SIG-M5 (cell line): ENCODE data around the gene GOLGB1.
"Not testable (repeated sequence)": the region's sequence is repeated elsewhere in the genome, so short reads cannot be mapped to it uniquely, and the experiment has no call there.

ENCODE experiments used
- DNase-seq: peaks from one replicate; lab custom pipeline; 2025; lab: John Stamatoyannopoulos, UW

The GOLGB1 gene

DNA sequence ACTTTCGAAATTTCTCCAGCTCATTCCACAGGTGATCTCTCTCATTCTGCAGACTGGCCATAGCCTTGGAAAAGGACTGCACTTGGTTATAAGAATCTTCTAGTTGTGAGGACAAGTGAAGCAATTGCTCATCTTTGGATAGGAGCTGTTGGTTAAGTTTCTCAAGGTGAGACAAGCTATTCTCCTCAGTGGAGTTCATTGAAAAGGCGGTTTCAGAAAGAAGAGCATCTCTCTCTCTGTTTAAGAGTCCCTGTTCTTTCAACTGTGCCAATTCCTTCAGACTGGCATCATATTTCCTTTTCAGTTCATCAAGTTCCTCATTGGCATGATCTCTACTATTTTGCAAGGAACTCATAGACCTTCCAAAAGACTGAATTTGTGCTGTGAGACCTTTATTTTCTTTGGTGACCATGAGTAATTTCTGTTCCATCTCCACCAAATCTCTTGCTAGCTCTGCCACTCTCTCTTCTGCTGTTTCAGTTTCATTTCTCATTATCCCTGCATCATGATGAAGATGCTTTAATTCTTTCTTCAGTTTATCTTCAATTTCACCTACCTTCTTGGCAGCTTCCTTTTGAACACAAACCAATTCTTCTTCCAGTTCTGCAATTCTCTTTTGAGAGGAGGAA, 58.6 kb downstream of the GOLGB1 start:
- no peak for DNase-seq

DNA sequence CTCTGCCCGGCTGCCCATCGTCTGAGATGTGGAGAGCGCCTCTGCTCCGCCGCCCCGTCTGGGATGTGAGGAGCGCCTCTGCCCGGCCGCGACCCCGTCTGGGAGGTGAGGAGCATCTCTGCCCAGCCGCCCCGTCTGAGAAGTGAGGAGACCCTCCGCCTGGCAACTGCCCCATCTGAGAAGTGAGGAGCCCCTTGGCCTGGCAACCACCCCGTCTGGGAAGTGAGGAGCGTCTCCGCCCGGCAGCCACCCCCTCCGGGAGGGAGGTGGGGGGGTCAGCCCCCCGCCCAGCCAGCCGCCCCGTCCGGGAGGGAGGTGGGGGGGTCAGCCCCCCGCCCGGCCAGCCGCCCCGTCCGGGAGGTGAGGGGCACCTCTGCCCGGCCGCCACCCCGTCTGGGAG, 60.8 kb downstream of the GOLGB1 start:
- not testable (repeated sequence) for DNase-seq

DNA sequence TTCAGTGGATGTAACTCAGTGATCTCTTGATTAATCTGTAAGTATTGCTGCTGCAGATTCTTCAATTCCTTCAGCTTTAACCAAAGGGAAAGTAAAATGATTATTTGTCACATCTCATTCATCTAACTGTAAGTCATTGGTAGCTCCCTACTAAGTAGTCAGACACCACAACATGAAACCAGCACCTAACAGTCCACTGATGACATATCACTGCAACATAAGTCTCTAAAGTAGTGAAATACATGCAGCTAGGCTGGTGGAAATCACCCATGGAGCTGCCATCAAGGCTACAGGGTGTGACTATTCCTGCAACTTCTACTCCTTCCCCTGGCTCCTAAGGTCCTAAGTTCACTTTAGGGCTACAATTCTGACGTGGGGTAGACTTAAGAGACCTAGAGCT, 67.7 kb downstream of the GOLGB1 start:
- no peak for DNase-seq

DNA sequence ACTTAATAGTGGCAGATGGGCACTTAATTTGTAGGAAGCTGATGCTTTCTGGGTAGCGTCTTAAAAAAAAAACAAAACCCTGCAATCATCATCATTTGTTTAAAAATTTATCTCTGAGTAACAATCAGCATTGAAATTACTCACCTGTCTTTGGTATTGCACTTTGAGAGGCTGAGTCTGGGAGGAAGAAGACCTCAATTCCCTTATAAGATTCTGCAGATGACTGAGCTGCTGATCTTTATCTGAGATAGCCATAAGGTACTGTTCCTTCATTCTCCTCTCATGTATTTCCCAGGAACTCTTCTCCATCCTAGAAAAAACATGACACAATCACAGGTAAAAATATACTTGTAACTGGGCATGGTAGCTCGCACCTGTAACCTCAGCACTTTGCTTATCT, 72.4 kb downstream of the GOLGB1 start:
- no peak for DNase-seq

DNA sequence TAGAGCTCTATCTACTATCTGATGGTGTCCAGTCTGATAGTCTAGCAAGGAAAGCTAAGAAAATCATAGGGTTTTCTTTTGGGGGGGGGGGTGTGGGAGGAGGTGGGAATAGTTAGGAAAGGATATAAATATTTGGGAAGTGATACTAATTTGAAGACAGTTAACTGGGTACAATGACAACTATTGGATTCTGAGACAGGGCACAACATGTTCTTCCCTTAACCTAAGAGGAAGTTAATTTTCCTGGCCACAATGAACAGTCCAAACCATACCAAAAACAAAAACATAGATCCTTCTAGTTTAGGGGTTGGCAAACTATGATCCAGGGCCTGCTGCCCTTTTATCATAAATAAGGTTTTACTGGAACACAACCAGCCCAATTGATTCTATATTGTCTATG, 78.9 kb downstream of the GOLGB1 start:
- no peak for DNase-seq

DNA sequence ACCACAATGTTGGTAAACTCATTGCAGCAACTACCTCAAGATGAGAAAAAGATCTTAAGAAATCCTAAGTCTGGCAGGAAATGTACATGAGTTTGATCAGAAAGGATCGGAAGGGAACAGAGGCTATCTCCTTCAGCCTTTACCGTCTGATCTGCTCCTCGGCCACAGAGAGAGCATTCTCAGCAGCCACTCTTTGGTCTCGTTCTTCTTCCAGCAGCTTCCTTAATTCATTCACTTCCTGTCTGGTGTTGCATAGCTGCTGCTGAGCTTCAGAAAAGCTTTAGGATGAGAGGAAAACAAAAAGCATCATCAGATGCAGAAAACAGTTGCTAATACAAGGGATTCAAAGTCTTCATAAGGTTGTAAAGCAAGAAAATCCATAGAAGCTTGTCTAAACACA, 82.2 kb downstream of the GOLGB1 start:
- DNase-seq = no peak

DNA sequence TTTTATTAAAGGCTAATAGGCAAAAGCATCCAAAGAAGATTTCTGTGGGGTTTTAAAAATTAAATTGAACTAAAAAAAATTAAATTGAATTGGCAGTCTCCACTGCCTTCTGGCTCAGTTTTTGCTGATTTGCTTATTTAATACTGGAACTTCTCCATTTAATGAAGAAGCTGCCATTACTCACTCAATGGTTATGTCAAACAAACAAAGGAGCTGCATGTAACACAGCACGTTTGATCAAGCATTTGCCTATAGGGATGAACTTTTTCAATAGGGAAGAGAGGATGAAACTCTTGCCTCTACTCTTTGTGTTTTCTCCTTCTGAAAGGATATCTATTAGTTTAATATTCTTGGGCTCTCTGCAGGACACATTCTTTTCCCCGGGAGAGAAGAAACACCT, 84.1 kb downstream of the GOLGB1 start:
- no peak for DNase-seq

DNA sequence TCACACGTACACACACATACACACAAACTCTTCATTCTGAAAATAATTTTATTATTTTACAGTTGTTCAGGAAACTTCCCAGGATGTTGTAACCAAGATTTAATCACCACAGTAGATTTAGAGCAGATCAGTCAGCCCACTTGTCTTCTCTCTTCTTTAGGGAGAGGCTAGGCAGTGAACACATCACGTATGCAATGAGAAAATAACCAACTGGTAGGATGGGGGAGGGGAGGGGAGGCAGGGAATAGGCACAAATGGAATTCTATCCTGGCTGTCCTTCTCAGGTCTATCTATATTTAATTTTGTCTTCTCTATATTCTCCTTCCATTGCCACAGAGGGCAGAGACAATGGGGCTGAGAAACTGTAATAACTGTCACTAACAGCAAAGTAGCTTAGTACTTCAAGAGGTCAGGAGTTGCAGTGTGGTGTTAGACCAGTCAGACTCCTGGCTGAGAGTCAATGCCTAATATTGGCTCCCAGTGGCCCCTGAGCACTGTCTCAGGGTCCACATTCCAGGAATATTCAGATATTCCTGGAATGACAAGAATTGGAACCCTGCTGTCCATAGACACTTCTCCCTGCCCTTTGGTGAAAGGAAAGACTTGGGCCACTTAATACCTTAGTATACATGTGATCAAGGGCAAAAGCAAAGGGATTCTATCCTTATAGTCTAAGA, 86.2 kb downstream of the GOLGB1 start:
- DNase-seq = no peak

DNA sequence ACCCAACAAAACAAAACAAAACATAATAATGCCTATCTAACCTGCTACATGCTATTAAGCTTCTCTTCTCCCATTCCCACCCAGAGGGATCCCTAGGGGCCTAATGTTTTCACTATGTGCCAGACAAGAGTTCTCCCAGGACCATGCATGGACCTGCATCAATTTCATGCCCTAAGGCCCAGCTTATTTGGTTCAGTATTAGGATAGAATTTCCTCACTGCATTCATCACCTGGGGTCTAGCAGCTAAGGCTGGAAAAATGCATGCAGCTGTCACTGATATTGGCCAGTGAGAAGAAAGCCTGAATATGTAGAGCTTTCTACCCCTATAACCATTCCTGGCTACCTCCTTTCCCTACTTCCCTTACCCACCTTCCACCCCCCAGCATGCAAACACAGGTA, 86.8 kb downstream of the GOLGB1 start:
- DNase-seq = no peak

DNA sequence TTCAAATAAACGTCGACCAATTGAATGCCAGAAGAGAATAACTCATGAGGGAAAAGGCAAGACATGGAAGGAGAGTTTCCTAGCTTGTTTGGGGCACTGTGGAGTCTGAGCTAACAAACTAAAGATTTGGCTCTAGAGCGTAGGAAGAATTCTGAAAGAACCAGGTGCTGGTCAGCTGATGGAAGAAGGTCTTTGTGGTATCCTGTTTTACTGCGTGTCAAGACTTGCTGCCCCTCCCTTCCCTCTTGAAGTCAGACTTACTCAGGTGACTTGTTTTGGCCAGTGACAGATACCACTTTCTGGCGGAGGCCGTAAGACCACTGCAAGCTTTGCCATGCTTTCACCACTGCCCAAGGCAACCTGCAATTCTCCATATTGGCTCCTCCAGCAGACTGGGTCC, 88.2 kb downstream of the GOLGB1 start:
- DNase-seq = no peak

DNA sequence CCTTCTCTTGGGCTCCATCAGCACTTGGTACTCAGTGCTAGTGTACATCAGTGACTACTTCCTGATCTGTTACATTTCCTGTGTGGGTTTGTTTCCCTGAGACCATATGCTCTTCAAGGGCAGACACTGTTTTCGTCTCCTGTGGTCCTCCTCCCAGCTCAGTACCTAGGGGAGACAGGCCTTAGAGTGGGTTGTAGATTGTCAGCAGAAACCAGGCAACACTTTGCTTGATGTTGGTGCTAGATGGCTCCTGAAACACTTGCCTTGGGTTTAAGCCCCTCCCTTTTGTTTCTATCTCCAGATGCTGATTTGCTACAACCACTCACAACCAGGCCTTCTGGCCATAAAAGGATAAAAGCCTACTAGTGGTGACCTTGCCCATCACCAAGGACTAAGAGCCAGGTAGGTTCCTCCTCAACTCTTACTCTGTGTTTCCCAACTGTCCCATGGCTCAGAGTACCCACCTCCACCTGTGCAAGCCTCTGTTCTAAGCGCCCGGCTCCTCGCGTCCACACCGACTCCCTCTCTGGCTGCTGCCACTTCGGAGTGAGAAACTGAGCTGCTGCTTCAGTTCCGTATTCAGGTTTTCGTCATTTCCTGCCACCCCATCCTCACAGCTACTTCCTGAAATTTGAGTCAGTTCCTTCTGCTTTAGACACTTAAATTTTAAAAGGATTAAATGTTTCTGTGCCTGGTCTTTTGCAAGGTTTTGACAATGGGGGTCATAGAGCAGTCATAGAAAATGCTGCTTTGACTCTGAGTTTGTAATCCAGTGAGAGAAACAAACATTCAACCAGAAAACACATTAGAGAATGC, 89.0 kb downstream of the GOLGB1 start, which contains the start of gene HCLS1:
Gene HCLS1 (minus strand): TSS at position 548 of the 816 bp plus-strand sequence. CDS start 2,556 bp downstream, outside the sequence.
- peak; percentile 85 for DNase-seq

DNA sequence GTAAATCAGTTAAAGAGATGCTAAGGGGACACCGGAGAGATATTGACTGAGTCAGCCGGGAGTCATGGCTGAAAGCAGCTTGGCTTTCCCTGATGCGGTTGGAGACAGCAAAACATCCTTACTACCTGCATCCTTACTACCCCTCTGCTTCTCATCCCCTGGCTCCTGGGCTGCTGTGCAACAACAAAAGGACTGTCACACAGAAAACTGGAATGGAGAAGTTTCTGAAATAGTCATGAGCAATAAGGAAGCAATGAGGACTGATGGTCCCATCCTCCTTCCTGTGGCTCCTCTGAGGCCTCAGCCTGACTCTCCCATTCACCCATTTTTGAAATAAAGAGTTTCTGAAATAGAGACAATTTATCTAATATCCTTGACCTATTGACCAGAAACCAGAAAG, 90.0 kb downstream of the GOLGB1 start:
- no peak for DNase-seq

DNA sequence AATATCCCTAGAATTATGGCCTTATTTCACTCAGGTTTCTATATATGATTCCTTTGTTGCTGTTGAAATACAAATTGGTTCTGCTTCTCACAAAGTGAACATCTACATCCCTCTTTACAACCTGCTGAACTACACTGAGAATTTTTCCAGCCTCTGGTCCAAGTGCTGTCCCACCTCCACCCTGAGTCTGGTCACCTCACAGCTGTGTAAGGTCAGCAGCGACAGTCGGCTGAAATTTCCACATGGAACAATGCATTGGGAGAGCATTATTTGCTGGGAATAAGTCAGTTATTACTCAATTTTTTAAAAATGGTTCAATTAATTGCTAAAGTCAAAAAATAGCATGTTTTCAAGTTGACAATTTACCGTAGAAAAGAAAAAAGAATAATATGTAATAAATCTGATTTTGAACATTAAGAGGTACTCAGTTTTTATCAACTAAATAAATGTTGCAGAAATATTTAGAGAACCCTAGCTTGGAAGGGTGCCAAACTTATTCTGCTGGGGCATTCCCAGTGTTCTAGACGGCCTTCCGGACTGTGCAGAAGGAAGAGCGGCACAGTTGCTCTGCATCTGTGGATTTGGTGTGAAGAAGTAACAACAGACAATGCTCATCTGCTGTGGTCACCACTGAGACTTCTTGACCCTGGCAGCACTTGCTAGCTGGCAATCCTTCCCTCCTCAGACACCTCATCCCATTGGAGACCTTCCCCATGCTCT, 90.7 kb downstream of the GOLGB1 start:
- DNase-seq = no peak

DNA sequence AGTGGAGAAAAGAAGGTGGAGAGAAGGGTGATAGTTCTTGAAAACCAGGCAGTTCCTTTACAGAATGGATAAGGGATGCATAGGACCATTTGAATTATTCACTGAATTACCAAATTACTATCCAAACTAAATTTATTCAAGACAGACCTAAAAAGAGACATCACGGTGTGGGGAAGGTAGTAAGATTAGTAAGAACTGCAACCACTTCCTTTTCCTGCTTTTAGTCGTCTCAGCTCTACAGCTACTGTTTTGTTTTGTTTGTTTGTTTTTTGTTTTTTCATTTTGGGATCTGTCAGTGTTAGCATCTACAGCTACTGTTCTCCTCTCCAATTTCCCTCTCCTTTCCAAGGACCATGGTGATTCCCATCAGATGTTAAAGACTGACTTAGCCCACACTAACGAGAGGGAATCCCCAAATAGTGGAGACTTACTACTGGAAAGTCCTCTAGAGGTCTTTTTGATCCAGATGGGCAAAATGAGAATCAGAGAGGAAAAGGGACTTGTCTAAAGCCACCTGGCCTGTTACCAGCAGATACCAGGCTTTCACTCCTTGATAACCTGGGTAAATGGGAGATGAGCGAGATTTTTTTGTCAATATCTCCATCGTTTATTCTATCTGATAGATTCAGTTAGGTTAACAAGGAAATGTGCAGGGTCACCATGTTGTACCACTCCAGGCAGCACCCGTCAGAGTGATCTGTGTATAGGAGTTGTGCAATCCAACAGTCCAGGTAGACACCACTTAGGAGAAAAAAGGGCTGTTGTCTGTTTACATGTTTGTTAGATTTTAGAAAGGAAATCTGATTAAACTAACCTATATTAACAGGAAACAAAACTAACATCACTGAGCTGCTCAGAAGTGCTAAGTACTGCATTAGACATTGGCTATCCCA, 94.8 kb downstream of the GOLGB1 start:
- no peak for DNase-seq

DNA sequence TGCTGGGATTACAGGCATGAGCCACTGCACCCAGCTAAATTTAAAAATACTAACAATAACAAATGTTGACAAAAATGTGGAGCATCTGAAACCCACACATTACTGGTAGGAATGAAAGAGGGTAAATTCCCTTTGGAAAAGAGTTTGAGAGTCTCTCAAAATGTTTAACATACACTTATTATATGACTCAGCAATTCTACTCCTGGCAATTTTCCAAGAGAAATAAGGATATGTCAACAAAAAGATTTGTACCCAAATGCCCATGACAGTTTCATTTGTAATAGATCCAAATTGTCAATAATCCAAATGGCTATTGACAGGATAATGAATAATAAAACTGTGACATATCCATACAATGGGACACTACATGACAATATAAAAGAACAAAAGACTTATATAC, 97.9 kb downstream of the GOLGB1 start:
- no peak for DNase-seq

DNA sequence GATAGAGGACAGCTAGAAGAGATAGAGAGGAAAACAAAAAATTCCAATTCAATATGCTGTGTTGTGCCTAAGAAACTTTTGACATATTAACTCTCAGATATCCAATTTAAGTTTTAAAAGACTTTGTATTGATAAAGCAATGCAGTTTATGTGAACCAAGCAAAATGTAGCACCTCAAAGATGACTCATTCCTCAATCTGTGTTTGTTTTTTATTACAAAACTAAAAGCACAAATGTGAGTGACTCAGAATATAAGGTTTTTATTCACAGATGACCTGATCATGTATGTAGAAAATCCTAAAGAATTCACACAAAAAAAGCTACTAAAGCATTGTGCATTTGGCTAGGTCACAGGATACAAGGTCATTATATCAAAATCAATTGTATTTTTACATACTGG, 99.9 kb downstream of the GOLGB1 start:
- no peak for DNase-seq

DNA sequence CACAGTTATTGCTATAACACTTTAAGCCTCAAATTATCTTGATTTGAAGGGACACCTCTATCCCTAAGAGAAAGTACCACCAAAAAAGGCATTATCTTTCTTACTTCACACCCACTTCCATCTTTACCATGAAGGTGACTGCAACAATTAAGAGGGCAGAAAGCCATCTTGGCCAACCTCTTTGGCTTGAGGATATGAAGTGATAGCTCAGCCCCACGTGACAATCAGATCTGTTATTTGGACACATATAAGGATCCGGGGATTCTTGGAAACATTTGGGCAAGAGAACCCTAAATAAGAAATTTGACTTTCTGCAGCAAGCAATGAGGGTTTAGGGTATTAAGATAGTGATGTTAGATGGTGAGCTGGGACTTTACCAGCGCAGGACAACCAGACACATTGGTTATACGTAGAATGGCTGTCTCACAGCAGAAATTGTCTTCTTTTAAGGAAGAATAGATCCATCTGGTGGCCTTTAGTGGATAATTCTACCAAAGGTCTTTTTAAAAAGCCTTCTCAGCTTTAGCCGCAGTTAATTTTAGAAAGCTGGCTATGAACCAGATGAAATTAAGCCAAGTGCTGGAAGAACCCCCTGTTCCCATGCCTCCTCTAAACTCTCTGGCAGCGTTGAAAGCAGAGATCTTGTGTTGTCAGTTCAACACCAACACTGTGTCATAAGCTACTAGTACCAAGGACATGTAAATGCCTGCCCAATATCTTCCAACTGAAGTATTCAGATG, 101.2 kb downstream of the GOLGB1 start:
- no peak for DNase-seq

DNA sequence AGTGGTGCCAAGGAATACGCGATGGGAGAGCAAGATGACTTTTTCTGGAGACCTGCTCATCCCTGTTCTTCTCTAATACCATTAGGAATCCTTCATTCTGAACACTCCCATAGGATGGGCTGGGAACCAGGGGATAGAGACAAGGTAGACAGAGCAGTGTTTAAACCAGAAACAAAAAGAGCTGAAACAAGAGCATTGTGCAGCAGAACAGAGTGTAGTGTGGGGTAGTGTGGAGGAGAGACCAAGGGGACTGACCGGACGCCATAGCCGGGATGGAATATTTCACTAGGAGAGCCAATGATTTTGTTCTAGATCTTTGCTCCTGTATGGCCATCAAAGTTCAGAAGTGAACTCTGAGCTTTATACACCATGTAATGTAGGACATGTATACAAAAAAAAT, 104.5 kb downstream of the GOLGB1 start:
- DNase-seq = no peak

DNA sequence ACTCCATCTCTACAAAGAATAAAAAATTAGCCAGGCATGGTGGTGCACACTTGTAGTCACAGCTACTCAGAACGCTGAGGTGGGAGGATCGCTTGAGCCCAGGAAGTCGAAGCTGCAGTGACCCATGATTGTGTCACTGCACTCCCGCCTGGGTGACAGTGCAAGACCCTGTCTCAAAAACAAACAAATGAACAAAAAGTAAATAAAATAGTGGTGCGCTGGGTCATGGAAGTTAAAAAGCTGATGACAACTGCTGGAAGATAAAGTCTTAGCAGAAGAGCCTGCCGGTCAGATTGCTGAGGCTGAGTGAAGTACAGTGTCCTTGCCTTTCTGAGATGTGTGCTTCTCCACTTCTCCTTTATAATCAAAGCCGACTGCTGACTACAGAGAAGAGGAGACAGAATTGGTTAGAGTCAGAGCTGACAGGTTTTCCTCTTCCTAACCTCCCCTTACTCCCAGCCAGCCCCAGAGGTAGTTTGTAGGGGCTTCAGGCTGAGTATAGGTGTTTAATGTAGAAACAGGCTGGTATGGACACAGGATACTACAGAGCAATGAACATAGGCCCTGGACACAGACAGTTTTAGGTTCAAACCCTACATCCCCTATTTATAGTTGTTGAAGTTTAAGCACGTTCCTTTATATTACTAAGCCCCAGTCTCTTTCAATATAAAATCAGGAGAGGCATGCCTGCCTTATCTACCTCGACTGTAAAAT, 106.8 kb downstream of the GOLGB1 start:
- no peak for DNase-seq

DNA sequence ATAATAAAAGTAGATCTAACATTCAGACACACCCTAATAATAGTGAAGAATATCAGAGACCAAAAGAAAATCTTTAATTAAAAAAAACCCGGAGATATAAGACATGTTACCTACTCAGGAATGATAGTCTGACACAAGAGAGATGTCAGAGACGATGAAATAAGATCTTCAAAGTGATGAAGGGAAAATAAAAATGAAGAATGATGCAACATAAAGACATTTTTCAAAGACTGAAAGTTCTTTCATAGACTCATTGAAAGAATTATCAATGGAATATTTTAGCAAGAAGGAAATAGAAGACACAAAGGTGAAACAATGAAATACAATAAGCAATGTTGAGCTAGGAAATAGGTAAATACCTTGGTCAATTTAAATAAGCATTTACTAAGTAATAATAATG, 108.4 kb downstream of the GOLGB1 start:
- no peak for DNase-seq
